Measurements from ENCODE around the gene TSEN54.
"Not testable (repeated sequence)": the region's sequence is repeated elsewhere in the genome, so short reads cannot be mapped to it uniquely, and the experiment has no call there.

The TSEN54 gene

GRCh38 chr17:75516255-75516618 lies at the start of gene TSEN54:
Gene TSEN54 (plus strand): TSS chr17:75516528. CDS start chr17:75516561, 33 bp downstream.
- DNase-seq, result peak; percentile 89

- no peak for DNase-seq
Measured at GRCh38 chr17:75468291-75468754, 48.0 kb upstream of the TSEN54 start.

GRCh38 chr17:75468779-75469373 lies 47.5 kb upstream of the TSEN54 start:
- no peak for DNase-seq

- DNase-seq, result no peak
Measured at GRCh38 chr17:75471207-75471606, 45.1 kb upstream of the TSEN54 start.

- no peak for DNase-seq
Measured at GRCh38 chr17:75472119-75472518, 44.2 kb upstream of the TSEN54 start.

- no peak for DNase-seq
Measured at GRCh38 chr17:75473246-75473645, 43.1 kb upstream of the TSEN54 start.

GRCh38 chr17:75474736-75475135 lies 41.6 kb upstream of the TSEN54 start:
- DNase-seq, result no peak

- no peak for DNase-seq
Measured at GRCh38 chr17:75475144-75475835, 41.0 kb upstream of the TSEN54 start.

GRCh38 chr17:75475851-75476250 lies 40.5 kb upstream of the TSEN54 start:
- no peak for DNase-seq

GRCh38 chr17:75476271-75476671 lies 40.1 kb upstream of the TSEN54 start:
- DNase-seq, result no peak

GRCh38 chr17:75476752-75477489 lies 39.4 kb upstream of the TSEN54 start:
- DNase-seq, result no peak

GRCh38 chr17:75477490-75477862 lies 38.9 kb upstream of the TSEN54 start:
- not testable (repeated sequence) for DNase-seq

- no peak for DNase-seq
Measured at GRCh38 chr17:75478508-75478907, 37.8 kb upstream of the TSEN54 start.

- DNase-seq, result no peak
Measured at GRCh38 chr17:75480281-75480680, 36.0 kb upstream of the TSEN54 start.

- DNase-seq, result no peak
Measured at GRCh38 chr17:75481194-75482068, 34.9 kb upstream of the TSEN54 start.

- DNase-seq, result no peak
Measured at GRCh38 chr17:75482098-75482942, 34.0 kb upstream of the TSEN54 start.

- DNase-seq, result no peak
Measured at GRCh38 chr17:75485688-75486087, 30.6 kb upstream of the TSEN54 start.

GRCh38 chr17:75486151-75486550 lies 30.2 kb upstream of the TSEN54 start:
- no peak for DNase-seq

GRCh38 chr17:75486951-75487350 lies 29.4 kb upstream of the TSEN54 start:
- DNase-seq, result no peak

GRCh38 chr17:75487351-75488070 lies 28.8 kb upstream of the TSEN54 start:
- peak; percentile 11 for DNase-seq

Data from activated T-cell treated with anti-CD3 and anti-CD28 coated beads for 4 hours (primary cell).